Karpas-422 (cell line): Measurements from ENCODE around the gene TRDN. TPM values are rescaled to one million over a fixed set of nuclear protein-coding genes. Genes with fewer than 3 reads are reported as not detected.

Experiments
- DNase-seq: peaks from one replicate; pipeline ENCODE4 v3.0.0-alpha.2; 2015
- H2AFZ ChIP-seq: fragments of 200-600 bp; sonication (generic); 2 replicates; pipeline ENCODE4 v1.6.1; 2014; ENCODE audit warnings: antibody characterized with exemption, low read length, mixed read lengths
- H3K27ac ChIP-seq: fragments of 200-600 bp; sonication (generic); 2 replicates; pipeline ENCODE4 v1.5.1; 2014; ENCODE audit warnings: mild to moderate bottlenecking, low read length, moderate library complexity
- H3K27me3 ChIP-seq: fragments of 200-600 bp; sonication (generic); 2 replicates; pipeline ENCODE4 v1.6.1; 2014; ENCODE audit warnings: low read length, mixed read lengths
- H3K36me3 ChIP-seq: fragments of 200-600 bp; sonication (generic); 2 replicates; pipeline ENCODE4 v1.6.1; 2014; ENCODE audit warnings: low read length, mixed read lengths; ENCODE audit not compliant: insufficient read depth
- H3K4me1 ChIP-seq: fragments of 200-600 bp; sonication (generic); 2 replicates; pipeline ENCODE4 v1.6.1; 2014; ENCODE audit warnings: mild to moderate bottlenecking, low read length, mixed read lengths
- H3K4me2 ChIP-seq: fragments of 200-600 bp; sonication (generic); 2 replicates; pipeline ENCODE4 v1.6.1; 2014; ENCODE audit warnings: low read length, low read depth, mild to moderate bottlenecking; ENCODE audit not compliant: poor library complexity, severe bottlenecking
- H3K4me3 ChIP-seq: fragments of 200-600 bp; sonication (generic); 2 replicates; pipeline ENCODE4 v1.5.1; 2014; ENCODE audit warnings: mild to moderate bottlenecking, antibody characterized with exemption, low read length, mixed read lengths
- H3K79me2 ChIP-seq: fragments of 200-600 bp; sonication (generic); 2 replicates; pipeline ENCODE4 v1.6.1; 2014; ENCODE audit warnings: mild to moderate bottlenecking, low read length, mixed read lengths
- H3K9ac ChIP-seq: fragments of 200-600 bp; sonication (generic); 2 replicates; pipeline ENCODE4 v1.6.0; 2014; ENCODE audit warnings: low read length
- H3K9me2 ChIP-seq: fragments of 200-600 bp; sonication (generic), shearing (Covaris generic); replicated peaks from 2 replicates; pipeline ENCODE4 v1.6.0; 2014; ENCODE audit warnings: mild to moderate bottlenecking, low read length, moderate library complexity; ENCODE audit not compliant: insufficient read depth
- H3K9me3 ChIP-seq: fragments of 300-700, 200-600 bp; sonication (generic); 2 replicates; pipeline ENCODE4 v1.6.1; 2014; ENCODE audit warnings: low read length, mixed read lengths
- H4K20me1 ChIP-seq: fragments of 200-600 bp; sonication (generic); 2 replicates; pipeline ENCODE4 v1.6.1; 2014; ENCODE audit warnings: mild to moderate bottlenecking, antibody characterized with exemption, low read length, low read depth; ENCODE audit not compliant: insufficient read depth
- total RNA-seq: library from RNA; depleted of rRNA; stranded (reverse); fragments of >200 nt; shearing (Covaris generic); gene quantifications from 2 replicates; pipeline ENCODE4 v1.2.3, GENCODE V29; 2014; ENCODE audit warnings: low replicate concordance

The TRDN gene
- total RNA-seq, 1 experiment from 2014 or later, result not detected

DNA sequence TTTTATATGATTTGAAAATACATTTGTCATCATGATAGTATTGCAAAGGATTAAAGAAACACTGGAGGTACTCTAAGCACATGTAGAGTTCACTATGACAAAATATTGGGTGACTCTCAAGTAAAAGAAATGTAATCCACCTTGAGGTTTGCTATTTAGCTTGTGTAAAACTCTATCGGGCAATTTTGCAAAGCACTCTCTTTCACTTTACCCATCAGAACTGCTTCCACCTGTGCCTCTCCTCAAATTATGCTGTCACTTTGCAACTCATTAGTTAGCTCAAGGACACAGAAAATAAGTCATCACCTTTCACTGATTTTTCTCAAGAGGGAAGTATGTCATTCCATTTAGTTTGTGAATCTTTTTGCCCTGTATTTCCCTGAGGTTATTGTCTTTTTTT, 14.0 kb downstream of the TRDN start:
- H3K9ac ChIP-seq, result no peak overlapping the region
- H3K27me3 ChIP-seq, result no peaks in the 10 kb centered on the region
- no peaks in the 10 kb centered on the region for H4K20me1 ChIP-seq
- no peak overlapping the region for H3K27ac ChIP-seq
- peaks cover 2% of the 10 kb centered on the region; the same call in 1 of the 2 replicates for H3K9me2 ChIP-seq
- H3K9me3 ChIP-seq, result peaks cover 5% of the 10 kb centered on the region
- no peaks in the 10 kb centered on the region for H3K36me3 ChIP-seq
- H2AFZ ChIP-seq, result no peak overlapping the region
- H3K4me3 ChIP-seq, result no peak overlapping the region
- DNase-seq, result no peak
- no peaks in the 10 kb centered on the region for H3K79me2 ChIP-seq
- H3K4me1 ChIP-seq, result no peaks in the 10 kb centered on the region
- no peak overlapping the region for H3K4me2 ChIP-seq

DNA sequence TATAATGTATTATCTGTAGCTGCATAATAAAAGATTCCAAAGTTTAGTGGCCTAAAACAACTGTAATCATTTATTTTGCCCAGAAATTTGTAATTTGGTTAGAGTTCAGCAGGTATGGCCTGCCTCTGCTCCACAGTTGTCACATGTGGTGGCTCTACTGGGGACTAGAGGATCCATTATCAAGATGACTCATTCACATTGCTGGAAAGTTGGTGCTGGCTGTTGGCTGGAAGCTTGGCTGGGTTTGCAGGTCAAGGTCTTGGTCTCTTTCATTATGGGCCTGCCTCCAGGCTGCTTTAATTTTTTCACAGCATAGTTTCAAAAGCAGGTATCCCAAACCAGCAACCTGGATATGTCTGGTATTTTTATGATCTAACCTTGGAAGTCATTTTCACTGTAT, 17.6 kb downstream of the TRDN start:
- H3K4me3 ChIP-seq, result no peak overlapping the region
- peaks cover 2% of the 10 kb centered on the region; the same call in 1 of the 2 replicates for H3K9me2 ChIP-seq

DNA sequence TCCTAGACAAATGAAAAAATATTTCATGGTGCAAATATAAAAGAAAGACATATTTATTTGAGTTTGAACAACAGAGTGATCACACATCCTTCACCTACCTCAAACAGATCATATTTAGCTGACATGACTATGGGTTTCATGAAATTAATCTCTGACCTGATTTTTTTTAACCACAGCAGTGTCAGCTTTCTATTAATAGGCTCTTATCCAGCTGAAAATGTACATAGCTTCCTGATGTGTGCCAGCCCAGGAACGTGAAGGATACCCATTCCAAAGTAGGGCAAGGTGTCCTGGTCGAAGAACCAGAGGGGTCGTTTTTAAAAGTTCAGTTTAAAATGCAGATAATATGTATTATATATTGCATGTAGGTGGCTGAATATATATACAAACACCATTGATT, 19.8 kb downstream of the TRDN start:
- Histone ChIP-seq H3K4me1 (no peaks in the 10 kb centered on the region), H3K27me3 (no peaks in the 10 kb centered on the region), H3K4me2 (no peak overlapping the region), H3K9ac (no peak overlapping the region), H3K79me2 (no peaks in the 10 kb centered on the region), H3K9me3 (peaks cover 3% of the 10 kb centered on the region; the same call in 1 of the 2 replicates), H2AFZ (no peak overlapping the region), H4K20me1 (no peaks in the 10 kb centered on the region), H3K27ac (no peak overlapping the region), H3K36me3 (no peaks in the 10 kb centered on the region), H3K4me3 (no peak overlapping the region), H3K9me2 (peaks cover 2% of the 10 kb centered on the region; the same call in 1 of the 2 replicates)
- DNase-seq, result no peak

More for the DNA sequence above, 17.6 kb downstream of the TRDN start:
- Histone ChIP-seq H3K4me1 (no peaks in the 10 kb centered on the region), H3K36me3 (no peaks in the 10 kb centered on the region), H4K20me1 (no peaks in the 10 kb centered on the region), H3K27ac (no peak overlapping the region), H3K27me3 (no peaks in the 10 kb centered on the region), H3K9ac (no peak overlapping the region), H3K4me2 (no peak overlapping the region), H2AFZ (no peak overlapping the region), H3K79me2 (no peaks in the 10 kb centered on the region), H3K9me3 (peaks cover 3% of the 10 kb centered on the region; the same call in 1 of the 2 replicates)
- DNase-seq, result no peak

DNA sequence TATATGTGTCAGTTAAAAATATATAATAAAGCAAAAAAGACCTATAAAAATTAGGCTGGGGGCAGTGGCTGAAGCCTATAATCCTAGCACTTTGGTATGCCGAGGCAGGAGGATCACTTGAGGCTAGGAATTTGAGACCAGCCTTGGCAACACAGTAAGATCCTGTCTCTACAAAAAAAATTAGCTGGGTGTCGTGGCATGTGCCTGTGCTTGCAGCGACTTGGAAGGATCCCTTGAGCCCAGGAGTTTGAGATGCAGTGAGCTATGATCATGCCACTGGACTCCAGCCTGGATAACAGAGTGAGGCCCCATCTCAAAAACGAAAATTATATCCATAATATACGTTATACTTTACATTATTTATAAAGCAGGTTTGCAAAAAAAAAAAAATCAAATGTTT, 20.7 kb downstream of the TRDN start:
- no peaks in the 10 kb centered on the region for H3K36me3 ChIP-seq
- no peak for DNase-seq

DNA sequence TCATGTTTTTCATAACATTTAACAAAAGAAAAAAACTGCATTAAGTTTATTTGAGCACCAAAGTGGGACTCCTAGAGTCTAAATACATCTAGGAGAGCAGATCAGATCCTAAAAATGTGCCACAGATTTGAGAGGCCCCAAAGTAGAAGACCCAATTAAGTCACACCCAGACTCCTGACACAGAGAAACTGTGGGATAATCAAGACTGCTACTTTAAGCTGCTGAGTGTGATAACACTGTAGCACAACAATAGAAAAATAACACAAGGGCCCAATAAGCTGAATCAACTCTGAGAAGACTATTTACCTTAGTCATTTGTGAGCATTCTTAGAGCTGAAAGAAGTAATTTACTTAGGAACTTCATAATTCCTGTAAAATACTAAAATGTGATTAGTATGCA, 26.0 kb downstream of the TRDN start:
- H3K4me1 ChIP-seq, result no peaks in the 10 kb centered on the region
- no peaks in the 10 kb centered on the region for H3K9me2 ChIP-seq
- no peaks in the 10 kb centered on the region for H3K79me2 ChIP-seq
- no peak overlapping the region for H3K27ac ChIP-seq
- H3K9ac ChIP-seq, result no peak overlapping the region
- no peak overlapping the region for H2AFZ ChIP-seq
- no peak overlapping the region for H3K4me2 ChIP-seq
- H3K36me3 ChIP-seq, result no peaks in the 10 kb centered on the region
- no peak for DNase-seq
- peaks cover 3% of the 10 kb centered on the region; the same call in 1 of the 2 replicates for H3K9me3 ChIP-seq
- no peaks in the 10 kb centered on the region for H4K20me1 ChIP-seq
- H3K27me3 ChIP-seq, result no peaks in the 10 kb centered on the region
- no peak overlapping the region for H3K4me3 ChIP-seq

More for the DNA sequence above, 20.7 kb downstream of the TRDN start:
- Histone ChIP-seq H3K9me3 (peaks cover 3% of the 10 kb centered on the region; the same call in 1 of the 2 replicates), H3K4me2 (no peak overlapping the region), H3K9me2 (peaks cover 2% of the 10 kb centered on the region; the same call in 1 of the 2 replicates), H3K27ac (no peak overlapping the region), H3K4me1 (no peaks in the 10 kb centered on the region), H2AFZ (no peak overlapping the region), H3K9ac (no peak overlapping the region), H3K79me2 (no peaks in the 10 kb centered on the region), H3K4me3 (no peak overlapping the region), H3K27me3 (no peaks in the 10 kb centered on the region), H4K20me1 (no peaks in the 10 kb centered on the region)

DNA sequence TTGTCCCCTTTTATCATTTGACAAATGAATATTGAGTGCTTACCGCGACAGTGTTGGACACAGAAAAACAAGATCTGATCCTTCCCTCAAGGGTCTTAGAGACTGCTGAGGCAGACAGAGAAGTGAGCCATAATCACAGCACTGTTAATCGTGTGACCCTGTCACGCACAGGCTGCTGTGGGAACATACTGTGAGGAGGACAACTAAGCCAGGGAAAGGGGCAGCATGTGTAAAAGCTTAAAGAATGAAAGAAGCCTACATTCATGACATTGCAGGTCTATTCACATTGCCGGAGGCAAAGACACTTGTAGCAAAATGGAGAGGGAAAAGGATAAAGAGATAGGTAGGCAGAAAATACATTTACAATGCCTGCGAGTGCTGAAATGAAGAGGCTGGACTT, 32.7 kb downstream of the TRDN start:
- Histone ChIP-seq H3K36me3 (no peaks in the 10 kb centered on the region), H3K9ac (no peak overlapping the region), H3K27ac (no peak overlapping the region), H3K4me3 (no peak overlapping the region), H3K27me3 (no peaks in the 10 kb centered on the region), H3K79me2 (no peaks in the 10 kb centered on the region), H2AFZ (no peak overlapping the region), H3K9me2 (no peaks in the 10 kb centered on the region), H3K4me1 (no peaks in the 10 kb centered on the region), H4K20me1 (no peaks in the 10 kb centered on the region), H3K4me2 (no peak overlapping the region), H3K9me3 (no peaks in the 10 kb centered on the region; the same call in none of the 2 replicates)
- DNase-seq, result no peak

DNA sequence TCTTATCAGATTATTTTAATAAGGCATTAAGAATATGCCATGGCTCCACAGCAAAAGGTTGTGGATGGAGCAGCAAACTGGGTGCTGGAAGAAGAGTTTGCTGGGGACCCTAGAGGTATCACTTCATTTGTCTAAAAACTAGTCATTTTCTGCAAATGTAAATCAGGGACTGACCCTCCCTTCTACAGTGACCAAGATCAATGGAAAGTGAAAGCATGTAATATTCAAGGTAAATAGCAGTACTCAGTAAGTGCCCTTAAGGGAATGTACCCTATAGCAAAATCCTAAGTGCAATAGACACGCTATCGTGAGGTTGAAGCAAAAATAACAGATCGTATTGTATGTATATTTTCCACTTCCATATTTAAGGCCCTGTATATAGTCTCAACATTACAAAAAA, 38.7 kb downstream of the TRDN start:
- Histone ChIP-seq H3K9me2 (no peaks in the 10 kb centered on the region), H3K9ac (no peak overlapping the region), H2AFZ (no peak overlapping the region), H3K36me3 (no peaks in the 10 kb centered on the region), H3K27ac (no peak overlapping the region), H3K4me3 (no peak overlapping the region), H3K4me2 (no peak overlapping the region), H3K4me1 (no peaks in the 10 kb centered on the region), H3K9me3 (peaks cover 6% of the 10 kb centered on the region), H3K79me2 (no peaks in the 10 kb centered on the region), H3K27me3 (no peaks in the 10 kb centered on the region), H4K20me1 (no peaks in the 10 kb centered on the region)
- no peak for DNase-seq

DNA sequence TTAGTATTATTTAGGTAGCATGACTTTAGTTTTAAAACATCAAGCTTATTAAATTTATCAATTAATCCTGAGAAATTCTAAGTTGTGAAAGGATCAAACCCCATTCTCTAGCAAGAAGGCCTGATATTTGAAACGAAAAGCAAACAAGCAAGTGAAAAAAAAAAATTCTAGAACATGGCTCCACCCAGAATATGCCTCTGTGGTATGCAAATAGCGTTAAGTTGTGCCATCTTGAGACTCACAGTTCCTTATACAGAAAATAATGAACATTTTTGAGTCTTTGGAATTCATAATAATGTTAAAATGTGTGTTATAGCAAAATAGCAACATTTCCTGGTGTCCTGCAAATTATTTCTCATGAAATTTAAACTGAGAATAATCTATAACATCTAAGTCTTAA, 42.0 kb downstream of the TRDN start:
- H3K9me3 ChIP-seq, result peaks cover 6% of the 10 kb centered on the region
- H3K79me2 ChIP-seq, result no peaks in the 10 kb centered on the region
- no peak overlapping the region for H3K4me3 ChIP-seq
- H3K4me1 ChIP-seq, result no peaks in the 10 kb centered on the region
- no peak for DNase-seq
- no peak overlapping the region for H2AFZ ChIP-seq
- H3K4me2 ChIP-seq, result no peak overlapping the region
- H3K9ac ChIP-seq, result no peak overlapping the region
- no peaks in the 10 kb centered on the region for H3K27me3 ChIP-seq
- no peaks in the 10 kb centered on the region for H4K20me1 ChIP-seq
- no peaks in the 10 kb centered on the region for H3K9me2 ChIP-seq
- H3K27ac ChIP-seq, result no peak overlapping the region
- H3K36me3 ChIP-seq, result no peaks in the 10 kb centered on the region

DNA sequence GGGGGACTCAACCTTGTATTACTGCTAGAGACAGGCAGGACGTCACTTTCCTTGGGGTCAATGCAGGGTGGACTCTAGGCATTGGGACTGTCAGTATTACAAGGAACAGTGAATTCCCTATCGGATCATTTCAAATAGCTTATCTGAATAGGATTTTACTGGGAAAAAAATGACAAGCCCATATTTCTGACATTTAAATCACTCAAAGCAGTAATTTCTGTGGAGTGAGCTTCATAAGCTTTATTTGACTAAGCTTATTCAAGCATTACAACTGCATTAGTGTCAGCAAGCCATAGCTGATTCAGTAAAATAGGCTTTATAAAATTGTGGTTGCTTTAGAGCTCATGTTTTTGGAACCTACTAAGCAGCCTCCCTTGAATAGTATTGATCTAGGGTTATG, 44.3 kb downstream of the TRDN start:
- Histone ChIP-seq H3K4me2 (no peak overlapping the region), H3K4me1 (no peaks in the 10 kb centered on the region), H3K79me2 (no peaks in the 10 kb centered on the region), H3K36me3 (no peaks in the 10 kb centered on the region), H3K27ac (no peak overlapping the region), H3K9me3 (no peaks in the 10 kb centered on the region; the same call in 1 of the 2 replicates), H3K27me3 (no peaks in the 10 kb centered on the region), H3K9me2 (no peaks in the 10 kb centered on the region), H4K20me1 (no peaks in the 10 kb centered on the region), H3K4me3 (no peak overlapping the region), H3K9ac (no peak overlapping the region), H2AFZ (no peak overlapping the region)
- DNase-seq, result no peak
